ENCODE results near the gene ATP2B2.

DNA sequence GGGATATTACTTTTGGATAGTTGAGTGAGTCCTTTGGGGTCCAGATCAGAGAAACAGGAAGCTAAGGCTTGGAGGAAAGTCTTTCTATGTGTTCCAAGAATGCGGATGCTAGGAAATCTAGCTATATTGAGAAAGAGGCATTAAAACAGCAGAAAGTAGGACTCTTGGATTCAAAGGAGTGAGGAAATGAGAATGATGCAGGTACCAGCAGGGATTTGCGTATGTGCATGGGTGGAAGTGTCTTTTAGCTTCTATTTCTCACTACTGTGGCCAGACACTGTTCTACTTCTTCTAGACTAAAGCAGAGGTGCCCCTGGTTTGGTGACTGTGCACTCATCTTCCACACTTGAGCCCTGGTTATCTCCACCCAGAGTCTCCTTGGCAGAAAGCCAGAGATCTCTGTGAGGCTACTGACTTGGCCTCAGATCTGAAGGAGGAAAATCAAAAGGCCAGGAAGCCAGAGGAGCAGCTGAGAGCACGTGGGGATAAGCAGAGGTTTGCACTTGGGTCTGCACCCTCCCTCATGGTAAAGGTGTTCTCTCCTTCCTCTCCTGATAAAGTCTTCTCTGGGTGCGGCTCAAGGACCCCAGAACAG is 44.3 kb downstream of the ATP2B2 start:
- TF ChIP-seq POLR2A (IDR thresholded peaks at IDR 0.05) (no peak), POLR2AphosphoS5 (IDR thresholded peaks at IDR 0.05) (no peak), EP300 (IDR thresholded peaks at IDR 0.05) (no peak)
- TF ChIP-seq, protein P1, sequence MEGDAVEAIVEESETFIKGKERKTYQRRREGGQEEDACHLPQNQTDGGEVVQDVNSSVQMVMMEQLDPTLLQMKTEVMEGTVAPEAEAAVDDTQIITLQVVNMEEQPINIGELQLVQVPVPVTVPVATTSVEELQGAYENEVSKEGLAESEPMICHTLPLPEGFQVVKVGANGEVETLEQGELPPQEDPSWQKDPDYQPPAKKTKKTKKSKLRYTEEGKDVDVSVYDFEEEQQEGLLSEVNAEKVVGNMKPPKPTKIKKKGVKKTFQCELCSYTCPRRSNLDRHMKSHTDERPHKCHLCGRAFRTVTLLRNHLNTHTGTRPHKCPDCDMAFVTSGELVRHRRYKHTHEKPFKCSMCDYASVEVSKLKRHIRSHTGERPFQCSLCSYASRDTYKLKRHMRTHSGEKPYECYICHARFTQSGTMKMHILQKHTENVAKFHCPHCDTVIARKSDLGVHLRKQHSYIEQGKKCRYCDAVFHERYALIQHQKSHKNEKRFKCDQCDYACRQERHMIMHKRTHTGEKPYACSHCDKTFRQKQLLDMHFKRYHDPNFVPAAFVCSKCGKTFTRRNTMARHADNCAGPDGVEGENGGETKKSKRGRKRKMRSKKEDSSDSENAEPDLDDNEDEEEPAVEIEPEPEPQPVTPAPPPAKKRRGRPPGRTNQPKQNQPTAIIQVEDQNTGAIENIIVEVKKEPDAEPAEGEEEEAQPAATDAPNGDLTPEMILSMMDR (IDR thresholded peaks at IDR 0.05) = no peak
